ENCODE results near the gene THAP7.
A peak's percentile ranks its signal among the peaks of the same experiment; 100 is the strongest.

Gene THAP7

GRCh38 chr22:20966883-20967696 is 34.8 kb downstream of the THAP7 start, which contains the start of gene AIFM3:
AIFM3 (plus strand) TSS chr22:20967255; CDS start chr22:20967945, 690 bp downstream.
- Histone ChIP-seq H3K4me2 (ENCODE audit: low read length) (no peak within 1 kb of the TSS), H3K9me3 (ENCODE audit: control insufficient read depth, insufficient read depth, low read length) (no peaks in the 10 kb centered on the region), H3K9me2 (replicated peaks; ENCODE audit: control insufficient read depth, low read length) (no peaks in the 10 kb centered on the region), H4K20me1 (ENCODE audit: control insufficient read depth, insufficient read depth, low read depth, low read length) (no peaks in the 10 kb centered on the region), H3K36me3 (ENCODE audit: control insufficient read depth, low read length) (no peaks in the 10 kb centered on the region), H3K4me3 (ENCODE audit: low read length) (no peak within 1 kb of the TSS), H3K27ac (ENCODE audit: low read depth, low read length) (no peak within 1 kb of the TSS), H3K27me3 (ENCODE audit: control insufficient read depth, low read length) (peaks cover 22% of the 10 kb centered on the region), H3F3A (ENCODE audit: control insufficient read depth, insufficient read depth) (no peaks in the 10 kb centered on the region), H3K79me2 (ENCODE audit: control insufficient read depth, low read length) (no peaks in the 10 kb centered on the region), H3K4me1 (ENCODE audit: control insufficient read depth, low read length) (peaks cover 3% of the 10 kb centered on the region; the same call in 1 of the 2 replicates)
- TF ChIP-seq CTCF (IDR thresholded peaks at IDR 0.05; ENCODE audit: low read depth, low read length, poor library complexity, severe bottlenecking) (no peak), EZH2phosphoT487 (IDR thresholded peaks at IDR 0.05; ENCODE audit: borderline replicate concordance, low read length) (no peak)

- Histone ChIP-seq H3K27me3 (ENCODE audit: control insufficient read depth, low read length) (peaks cover 22% of the 10 kb centered on the region), H3K9me2 (replicated peaks; ENCODE audit: control insufficient read depth, low read length) (no peaks in the 10 kb centered on the region), H3K4me2 (ENCODE audit: low read length) (no peak overlapping the region), H3K4me3 (ENCODE audit: low read length) (no peak overlapping the region), H4K20me1 (ENCODE audit: control insufficient read depth, insufficient read depth, low read depth, low read length) (no peaks in the 10 kb centered on the region), H3K27ac (ENCODE audit: low read depth, low read length) (no peak overlapping the region), H3K4me1 (ENCODE audit: control insufficient read depth, low read length) (no peaks in the 10 kb centered on the region), H3K36me3 (ENCODE audit: control insufficient read depth, low read length) (no peaks in the 10 kb centered on the region), H3K9me3 (ENCODE audit: control insufficient read depth, insufficient read depth, low read length) (no peaks in the 10 kb centered on the region), H3F3A (ENCODE audit: control insufficient read depth, insufficient read depth) (no peaks in the 10 kb centered on the region), H3K79me2 (ENCODE audit: control insufficient read depth, low read length) (no peaks in the 10 kb centered on the region)
- TF ChIP-seq EZH2phosphoT487 (IDR thresholded peaks at IDR 0.05; ENCODE audit: borderline replicate concordance, low read length) = no peak
Measured at GRCh38 chr22:20965888-20966855, 35.7 kb downstream of the THAP7 start.

- H3K27me3 ChIP-seq (ENCODE audit: control insufficient read depth, low read length) = peaks cover 22% of the 10 kb centered on the region
- H3K79me2 ChIP-seq (ENCODE audit: control insufficient read depth, low read length) = no peaks in the 10 kb centered on the region
- no peaks in the 10 kb centered on the region for H3K36me3 ChIP-seq (ENCODE audit: control insufficient read depth, low read length)
- no peaks in the 10 kb centered on the region for H3F3A ChIP-seq (ENCODE audit: control insufficient read depth, insufficient read depth)
- no peaks in the 10 kb centered on the region for H3K4me1 ChIP-seq (ENCODE audit: control insufficient read depth, low read length)
- no peak overlapping the region for H3K4me3 ChIP-seq (ENCODE audit: low read length)
- TF ChIP-seq EZH2phosphoT487 (IDR thresholded peaks at IDR 0.05; ENCODE audit: borderline replicate concordance, low read length) (no peak; the same call in 1 of the 2 replicates), CTCF (IDR thresholded peaks at IDR 0.05; ENCODE audit: low read depth, low read length, poor library complexity, severe bottlenecking) (no peak)
- 0 out of 2 replicates have a peak overlapping the region, but pooled peaks have one; percentile 14 for H3K4me2 ChIP-seq (ENCODE audit: low read length)
- peaks cover 1% of the 10 kb centered on the region; the same call in 1 of the 2 replicates for H4K20me1 ChIP-seq (ENCODE audit: control insufficient read depth, insufficient read depth, low read depth, low read length)
- no peaks in the 10 kb centered on the region for H3K9me2 ChIP-seq (replicated peaks; ENCODE audit: control insufficient read depth, low read length)
- H3K27ac ChIP-seq (ENCODE audit: low read depth, low read length) = no peak overlapping the region
- no peaks in the 10 kb centered on the region for H3K9me3 ChIP-seq (ENCODE audit: control insufficient read depth, insufficient read depth, low read length)
Measured at GRCh38 chr22:20965104-20965887, 36.6 kb downstream of the THAP7 start.
